ENCODE measurements around the gene RYR3.

Gene RYR3

GRCh38 chr15:33864360-33865075 lies 553.8 kb downstream of the RYR3 start:
- DNase-seq (ENCODE audit: low read depth in 2 of 2, low spot score in 1 of 2), result no peak

- DNase-seq (ENCODE audit: low read depth in 2 of 2, low spot score in 1 of 2), result no peak
These were observed 554.6 kb downstream of the RYR3 start for GRCh38 chr15:33865416-33865815.

GRCh38 chr15:33866101-33866737 lies 555.5 kb downstream of the RYR3 start:
- DNase-seq (ENCODE audit: low read depth in 2 of 2, low spot score in 1 of 2), result no peak

- DNase-seq (ENCODE audit: low read depth in 2 of 2, low spot score in 1 of 2), result no peak
These were observed 561.2 kb downstream of the RYR3 start for GRCh38 chr15:33871980-33872379.

GRCh38 chr15:33872416-33873106 lies 561.8 kb downstream of the RYR3 start:
- DNase-seq (ENCODE audit: low read depth in 2 of 2, low spot score in 1 of 2), result no peak

- DNase-seq (ENCODE audit: low read depth in 2 of 2, low spot score in 1 of 2), result no peak
These were observed 563.4 kb downstream of the RYR3 start for GRCh38 chr15:33874156-33874555.

- DNase-seq (ENCODE audit: low read depth in 2 of 2, low spot score in 1 of 2), result no peak
These were observed 572.2 kb downstream of the RYR3 start for GRCh38 chr15:33882921-33883320.

GRCh38 chr15:33888176-33888575 lies 577.4 kb downstream of the RYR3 start:
- no peak for DNase-seq (ENCODE audit: low read depth in 2 of 2, low spot score in 1 of 2)

GRCh38 chr15:33894193-33894592 lies 583.4 kb downstream of the RYR3 start:
- DNase-seq (ENCODE audit: low read depth in 2 of 2, low spot score in 1 of 2), result no peak

- no peak for DNase-seq (ENCODE audit: low read depth in 2 of 2, low spot score in 1 of 2)
These were observed 591.3 kb downstream of the RYR3 start for GRCh38 chr15:33902043-33902442.

- no peak for DNase-seq (ENCODE audit: low read depth in 2 of 2, low spot score in 1 of 2)
These were observed 592.9 kb downstream of the RYR3 start for GRCh38 chr15:33903661-33904060.

GRCh38 chr15:33907326-33907725 lies 596.6 kb downstream of the RYR3 start:
- no peak for DNase-seq (ENCODE audit: low read depth in 2 of 2, low spot score in 1 of 2)

GRCh38 chr15:33908406-33908805 lies 597.6 kb downstream of the RYR3 start:
- DNase-seq (ENCODE audit: low read depth in 2 of 2, low spot score in 1 of 2), result no peak

GRCh38 chr15:33910741-33911140 lies 600.0 kb downstream of the RYR3 start:
- no peak for DNase-seq (ENCODE audit: low read depth in 2 of 2, low spot score in 1 of 2)

GRCh38 chr15:33912326-33912725 lies 601.6 kb downstream of the RYR3 start:
- no peak for DNase-seq (ENCODE audit: low read depth in 2 of 2, low spot score in 1 of 2)

- DNase-seq (ENCODE audit: low read depth in 2 of 2, low spot score in 1 of 2), result no peak
These were observed 602.7 kb downstream of the RYR3 start for GRCh38 chr15:33913459-33913858.
